Hypothalamus (tissue), 51 donors: ENCODE measurements around the gene ANKRD2.
"Not testable (repeated sequence)": the region's sequence is repeated elsewhere in the genome, so short reads cannot be mapped to it uniquely, and the experiment has no call there.

Experiments
- DNase-seq, 51 donors: peaks; one replicate each; lab custom pipeline; 2025; lab: John Stamatoyannopoulos, UW

Gene ANKRD2

DNA sequence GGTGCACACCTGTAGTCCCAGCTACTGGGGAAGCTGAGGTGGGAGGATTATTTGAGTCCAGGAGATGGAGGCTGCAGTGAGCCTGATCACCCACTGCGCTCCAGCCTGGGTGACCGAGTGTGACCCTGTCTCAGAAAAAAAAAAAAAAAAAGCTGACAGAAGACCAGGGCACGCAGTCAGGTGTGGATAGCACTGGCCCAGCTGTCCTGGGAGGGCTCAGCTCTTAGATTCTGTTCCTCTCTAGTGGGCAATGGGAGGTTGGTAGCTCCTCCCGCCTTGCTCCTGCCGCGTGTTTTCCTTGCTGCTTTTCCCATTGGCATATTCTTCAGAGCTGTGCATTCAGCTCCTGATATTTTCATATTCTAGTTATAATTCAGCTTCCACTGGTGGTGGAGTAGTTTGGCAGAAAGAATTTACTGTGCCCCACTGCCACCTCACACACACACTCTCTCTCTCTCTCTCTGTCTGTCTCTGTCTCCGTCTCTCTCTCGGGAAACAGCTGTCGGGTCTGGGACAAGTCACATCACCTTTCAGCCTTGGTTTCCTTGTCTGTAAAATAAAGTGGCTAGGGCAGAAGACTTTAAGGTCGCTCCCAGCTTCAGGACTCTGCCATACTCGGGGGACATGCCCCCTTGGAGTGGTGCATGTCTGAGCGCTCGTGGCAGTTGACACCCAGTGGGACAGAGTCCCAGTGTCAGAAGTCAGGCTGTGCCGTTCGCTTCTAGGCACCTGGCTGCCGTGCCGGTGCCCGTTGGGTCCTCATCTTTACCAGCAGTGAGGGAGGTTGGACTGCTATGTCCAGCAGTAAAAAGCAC lies 25.9 kb upstream of the ANKRD2 start:
- DNase-seq = peak in 1 of 51 donors; percentile 11

- DNase-seq = no peak
Observed at GRCh38 chr10:97547271-97547600, 25.3 kb upstream of the ANKRD2 start.

- no peak for DNase-seq
Observed at GRCh38 chr10:97547962-97548361, 24.6 kb upstream of the ANKRD2 start.

GRCh38 chr10:97548828-97549455 lies 23.6 kb upstream of the ANKRD2 start:
- no peak for DNase-seq

DNA sequence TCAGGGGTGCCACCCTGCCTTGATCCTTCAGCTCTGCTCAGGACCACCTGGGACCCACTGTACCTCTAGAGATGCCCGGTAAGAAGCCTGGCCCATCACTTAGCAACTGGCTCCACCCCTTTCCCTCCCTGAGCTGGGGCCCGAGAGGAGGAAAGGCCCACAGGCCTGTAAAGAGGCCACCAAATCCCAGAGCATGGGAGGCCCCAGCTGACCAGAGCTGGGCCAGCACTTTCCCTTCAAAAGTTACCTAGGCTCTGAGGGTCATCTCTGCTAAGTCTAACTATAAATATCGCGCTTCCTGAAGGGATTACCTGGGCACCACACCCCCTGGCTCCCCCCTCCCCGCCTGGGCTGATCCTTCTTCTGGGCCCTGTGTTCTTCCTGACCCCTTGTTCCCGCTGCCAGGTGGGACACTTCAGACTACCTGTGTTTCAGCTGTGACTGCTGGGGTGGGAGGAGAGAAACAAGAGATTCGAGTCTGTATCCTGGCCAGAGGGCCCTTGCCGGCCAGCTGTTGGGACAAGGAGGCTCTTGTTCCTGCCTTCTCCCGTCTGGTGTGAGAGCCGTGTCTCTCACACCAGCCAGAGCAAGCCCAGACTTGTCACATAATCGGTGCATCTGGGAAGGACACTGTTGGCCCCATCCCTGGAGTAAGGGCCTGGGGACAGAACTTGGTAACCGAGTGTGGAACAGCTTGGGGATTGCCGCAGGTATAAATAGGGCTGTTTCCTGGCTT lies 22.8 kb upstream of the ANKRD2 start:
- peak in 36 of 51 donors; percentile 10 to 82 (median 55) for DNase-seq

- no peak for DNase-seq
Observed at GRCh38 chr10:97550336-97551149, 22.0 kb upstream of the ANKRD2 start.

- DNase-seq = no peak
Observed at GRCh38 chr10:97551271-97551670, 21.3 kb upstream of the ANKRD2 start.

- DNase-seq = peak in 41 of 51 donors; percentile 15 to 79 (median 54)
Observed at GRCh38 chr10:97553575-97554031, 19.0 kb upstream of the ANKRD2 start.

GRCh38 chr10:97554336-97554735 lies 18.2 kb upstream of the ANKRD2 start:
- not testable (repeated sequence) for DNase-seq

DNA sequence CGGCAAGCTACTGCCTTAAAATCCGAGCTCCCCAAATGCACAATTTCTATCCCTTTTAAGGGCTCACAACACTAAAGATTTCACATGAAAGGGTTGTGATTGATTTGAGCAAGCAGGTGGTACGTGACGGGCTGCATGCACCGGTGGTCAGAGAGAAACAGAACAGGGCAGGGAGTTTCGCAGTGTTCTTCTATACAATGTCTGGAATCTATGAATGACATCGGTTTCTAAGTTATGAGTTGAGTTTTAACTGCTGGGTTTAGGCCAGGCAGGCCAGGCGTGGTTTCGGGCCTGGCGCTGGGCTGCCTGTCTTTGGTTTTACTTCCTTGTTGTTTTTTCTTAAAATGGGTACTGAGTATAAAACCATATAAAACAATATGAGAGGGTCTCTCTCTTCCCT lies 17.0 kb upstream of the ANKRD2 start:
- not testable (repeated sequence) for DNase-seq

- DNase-seq = not testable (repeated sequence)
Observed at GRCh38 chr10:97560731-97561381, 11.7 kb upstream of the ANKRD2 start.

DNA sequence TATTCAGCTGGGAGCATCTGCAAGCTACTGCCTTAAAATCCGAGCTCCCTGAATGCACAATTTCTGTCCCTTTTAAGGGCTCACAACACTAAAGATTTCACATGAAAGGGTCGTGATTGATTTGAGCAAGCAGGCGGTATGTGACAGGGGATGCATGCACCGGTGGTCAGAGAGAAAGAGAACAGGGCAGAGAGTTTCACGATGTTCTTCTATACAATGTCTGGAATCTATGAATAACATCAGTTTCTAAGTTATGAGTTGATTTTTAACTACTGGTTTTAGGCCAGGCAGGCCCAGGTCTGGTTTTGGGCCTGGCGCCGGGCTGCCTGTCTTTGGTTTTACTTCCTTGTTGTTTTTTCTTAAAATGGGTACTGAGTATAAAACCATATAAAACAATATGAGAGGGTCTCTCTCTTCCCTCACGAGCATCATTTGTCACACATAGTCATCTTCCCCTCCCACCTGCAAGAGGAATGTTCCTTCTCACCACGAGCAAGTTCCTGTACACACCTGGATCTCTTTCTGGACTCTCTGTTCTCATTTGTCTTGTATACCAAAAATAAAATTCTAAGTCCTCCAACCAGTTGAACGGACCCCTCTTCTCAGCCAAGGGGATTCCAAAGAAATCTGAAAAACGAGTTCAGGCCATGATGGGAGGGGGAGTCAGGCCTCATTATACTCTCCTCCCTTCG lies 11.0 kb upstream of the ANKRD2 start:
- DNase-seq = not testable (repeated sequence)

- DNase-seq = not testable (repeated sequence)
Observed at GRCh38 chr10:97562329-97562728, 10.2 kb upstream of the ANKRD2 start.

DNA sequence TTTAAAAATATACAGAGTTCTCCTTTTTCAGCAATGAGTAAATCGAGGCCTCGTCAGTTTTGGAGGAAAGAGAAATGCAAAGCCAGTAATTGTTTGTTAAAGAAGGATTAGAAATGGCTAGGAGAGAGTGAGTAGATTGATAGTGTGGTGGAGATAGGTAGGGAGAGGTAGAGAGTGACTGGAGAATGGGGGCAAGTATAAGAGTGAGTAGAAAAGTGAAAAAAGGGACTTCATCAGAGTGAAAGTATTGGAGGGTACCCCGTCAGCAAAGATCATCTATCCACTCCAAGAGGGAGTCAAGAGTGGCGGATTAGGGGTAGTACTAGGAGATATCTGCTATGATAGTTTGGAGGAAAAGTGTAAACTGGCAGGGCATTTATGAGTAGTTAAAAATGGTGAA lies 9.2 kb upstream of the ANKRD2 start:
- DNase-seq = no peak

DNA sequence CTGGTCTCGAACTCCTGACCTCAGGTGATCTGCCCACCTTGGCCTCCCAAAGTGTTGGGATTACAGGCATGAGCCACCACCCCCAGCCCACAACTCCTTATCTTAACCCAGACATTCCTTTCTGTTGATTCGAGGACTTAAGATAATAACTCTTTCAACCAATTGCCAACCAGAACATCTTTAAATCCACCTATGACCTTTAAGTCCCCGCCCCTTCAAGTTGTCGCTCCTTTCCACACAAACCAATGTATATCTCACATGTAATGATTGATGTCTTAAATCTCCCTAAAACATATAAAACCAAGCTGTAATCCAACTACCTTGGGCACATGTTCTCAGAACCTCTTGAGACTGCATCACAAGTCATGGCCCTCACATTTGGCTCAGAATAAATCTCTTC lies 7.8 kb upstream of the ANKRD2 start:
- no peak for DNase-seq

GRCh38 chr10:97566336-97566996 lies 6.1 kb upstream of the ANKRD2 start:
- DNase-seq = no peak

DNA sequence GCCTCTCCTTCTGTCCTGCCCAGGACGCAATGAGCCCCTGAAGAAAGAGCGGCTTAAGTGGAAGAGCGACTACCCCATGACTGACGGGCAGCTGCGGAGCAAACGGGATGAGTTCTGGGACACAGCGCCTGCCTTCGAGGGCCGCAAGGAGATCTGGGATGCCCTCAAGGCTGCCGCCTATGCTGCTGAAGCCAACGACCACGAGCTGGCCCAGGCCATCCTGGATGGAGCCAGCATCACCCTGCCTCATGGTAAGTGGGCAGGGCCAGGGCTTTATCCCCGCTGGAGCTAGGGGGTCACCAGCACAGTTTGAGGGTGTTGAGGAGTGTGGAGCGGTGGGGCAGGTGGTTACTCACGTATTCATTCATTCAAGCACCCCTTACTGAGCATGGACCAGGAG lies 4.7 kb upstream of the ANKRD2 start:
- no peak for DNase-seq

DNA sequence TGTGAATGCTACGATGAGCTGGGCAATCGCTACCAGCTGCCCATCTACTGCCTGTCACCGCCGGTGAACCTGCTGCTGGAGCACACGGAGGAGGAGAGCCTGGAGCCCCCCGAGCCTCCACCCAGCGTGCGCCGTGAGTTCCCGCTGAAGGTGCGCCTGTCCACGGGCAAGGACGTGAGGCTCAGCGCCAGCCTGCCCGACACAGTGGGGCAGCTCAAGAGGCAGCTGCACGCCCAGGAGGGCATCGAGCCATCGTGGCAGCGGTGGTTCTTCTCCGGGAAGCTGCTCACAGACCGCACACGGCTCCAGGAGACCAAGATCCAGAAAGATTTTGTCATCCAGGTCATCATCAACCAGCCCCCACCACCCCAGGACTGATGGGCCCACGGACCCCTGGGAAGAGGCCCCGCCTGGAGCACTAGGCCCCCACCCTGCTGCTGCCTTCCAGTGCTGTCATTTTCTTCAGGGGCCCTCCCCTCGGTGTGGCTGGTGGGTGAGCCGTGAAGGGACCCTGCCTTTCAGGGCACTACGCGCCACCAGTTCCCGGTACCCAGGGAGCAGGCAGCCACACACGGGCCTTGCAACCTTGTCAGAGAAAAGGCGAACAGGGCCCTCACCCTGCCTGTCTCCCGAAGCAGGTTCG lies 2.3 kb upstream of the ANKRD2 start:
- DNase-seq = peak in 2 of 51 donors; percentile 9 to 12
